ENCODE measurements around the gene TBC1D1. TPM values are rescaled to one million over a fixed set of nuclear protein-coding genes. Genes with fewer than 3 reads are reported as not detected.

Gene TBC1D1, protein sequence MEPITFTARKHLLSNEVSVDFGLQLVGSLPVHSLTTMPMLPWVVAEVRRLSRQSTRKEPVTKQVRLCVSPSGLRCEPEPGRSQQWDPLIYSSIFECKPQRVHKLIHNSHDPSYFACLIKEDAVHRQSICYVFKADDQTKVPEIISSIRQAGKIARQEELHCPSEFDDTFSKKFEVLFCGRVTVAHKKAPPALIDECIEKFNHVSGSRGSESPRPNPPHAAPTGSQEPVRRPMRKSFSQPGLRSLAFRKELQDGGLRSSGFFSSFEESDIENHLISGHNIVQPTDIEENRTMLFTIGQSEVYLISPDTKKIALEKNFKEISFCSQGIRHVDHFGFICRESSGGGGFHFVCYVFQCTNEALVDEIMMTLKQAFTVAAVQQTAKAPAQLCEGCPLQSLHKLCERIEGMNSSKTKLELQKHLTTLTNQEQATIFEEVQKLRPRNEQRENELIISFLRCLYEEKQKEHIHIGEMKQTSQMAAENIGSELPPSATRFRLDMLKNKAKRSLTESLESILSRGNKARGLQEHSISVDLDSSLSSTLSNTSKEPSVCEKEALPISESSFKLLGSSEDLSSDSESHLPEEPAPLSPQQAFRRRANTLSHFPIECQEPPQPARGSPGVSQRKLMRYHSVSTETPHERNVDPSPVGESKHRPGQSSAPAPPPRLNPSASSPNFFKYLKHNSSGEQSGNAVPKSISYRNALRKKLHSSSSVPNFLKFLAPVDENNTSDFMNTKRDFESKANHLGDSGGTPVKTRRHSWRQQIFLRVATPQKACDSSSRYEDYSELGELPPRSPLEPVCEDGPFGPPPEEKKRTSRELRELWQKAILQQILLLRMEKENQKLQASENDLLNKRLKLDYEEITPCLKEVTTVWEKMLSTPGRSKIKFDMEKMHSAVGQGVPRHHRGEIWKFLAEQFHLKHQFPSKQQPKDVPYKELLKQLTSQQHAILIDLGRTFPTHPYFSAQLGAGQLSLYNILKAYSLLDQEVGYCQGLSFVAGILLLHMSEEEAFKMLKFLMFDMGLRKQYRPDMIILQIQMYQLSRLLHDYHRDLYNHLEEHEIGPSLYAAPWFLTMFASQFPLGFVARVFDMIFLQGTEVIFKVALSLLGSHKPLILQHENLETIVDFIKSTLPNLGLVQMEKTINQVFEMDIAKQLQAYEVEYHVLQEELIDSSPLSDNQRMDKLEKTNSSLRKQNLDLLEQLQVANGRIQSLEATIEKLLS (N-terminal part only)
- 22.9 to 27.3 TPM (median 25.1 TPM) in 5 replicates for total RNA-seq (2022; extraction: Qiagen RNA extraction)

DNA sequence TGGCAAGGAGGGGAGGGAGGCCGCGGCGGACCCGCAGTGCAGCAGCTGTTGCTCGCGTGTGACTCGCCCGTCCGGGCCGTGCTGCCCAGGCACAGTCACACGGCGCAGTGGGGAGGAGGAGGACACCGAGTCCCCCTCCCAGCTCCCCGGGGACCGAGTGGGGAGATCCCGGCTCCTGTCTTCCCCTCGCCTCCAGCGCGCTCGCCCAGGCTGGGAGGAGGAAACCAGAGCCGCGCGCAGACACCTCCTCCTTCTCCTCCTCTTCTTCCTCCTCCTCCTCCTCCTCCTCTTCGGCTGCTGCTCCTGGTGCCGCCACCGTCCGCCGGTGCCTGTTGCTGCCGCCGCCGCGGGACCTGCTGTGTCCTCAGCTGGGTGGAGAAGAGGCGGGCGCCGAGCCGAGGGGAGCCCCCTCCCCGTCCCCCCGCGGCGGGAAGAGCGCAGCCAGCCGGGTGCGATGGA is at the start of gene TBC1D1:
Gene TBC1D1 (plus strand): TSS at position 284 of the 459 bp plus-strand sequence. CDS start 11,012 bp downstream, outside the sequence.

GRCh38 chr4:37960098-37960497 is 69.2 kb downstream of the TBC1D1 start, which contains the start of gene PTTG2:
PTTG2 (plus strand) TSS chr4:37960398; CDS start chr4:37960435, 37 bp downstream.

Other genes starting within 250 kb of the TBC1D1 start
- 4.7 to 9.0 TPM (median 4.9 TPM) in 5 replicates for gene RELL1, start 204.7 kb upstream of the TBC1D1 start, total RNA-seq (2022; extraction: Qiagen RNA extraction)
- 12.8 to 16.5 TPM (median 15.5 TPM) in 5 replicates for gene PGM2, start 64.4 kb upstream of the TBC1D1 start, total RNA-seq (2022; extraction: Qiagen RNA extraction)
- not detected in 5 replicates for gene PTTG2, start 69.3 kb downstream of the TBC1D1 start, total RNA-seq (2022; extraction: Qiagen RNA extraction)